Tibial artery (tissue), 4 donors: Measurements from ENCODE around the gene ASIC4.

Source experiments
- DNase-seq, 2 donors: peaks; one replicate each; pipeline ENCODE4 v3.0.0-alpha.2; 2019
- H3K27ac ChIP-seq, 2 donors: fragments of 200-600 bp; sonication (generic) in 1 of 2; 1 replicate in 1 of 2; 2 replicates in 1 of 2; pipeline ENCODE4 v1.5.1; 2018 to 2019; ENCODE audit warnings: mild to moderate bottlenecking in 1 of 2
- H3K27me3 ChIP-seq, 2 donors: fragments of 200-600 bp; sonication (generic) in 1 of 2; one replicate each; pipeline versions ENCODE4 v1.5.1 to v1.6.0; 2016 to 2019
- H3K36me3 ChIP-seq, 3 donors: fragments of 200-600 bp; sonication (generic) in 2 of 3; one replicate each; pipeline ENCODE4 v1.5.1; 2016 to 2019; ENCODE audit warnings: mild to moderate bottlenecking in 2 of 3
- H3K4me1 ChIP-seq, 4 donors: fragments of 200-600 bp; sonication (generic) in 2 of 4; 1 replicate in 3 of 4; 2 replicates in 1 of 4; pipeline ENCODE4 v1.5.1; 2016 to 2019
- H3K4me3 ChIP-seq, 2 donors: fragments of 200-600 bp; sonication (generic) in 1 of 2; 1 replicate in 1 of 2; 2 replicates in 1 of 2; pipeline ENCODE4 v1.5.1; 2018 to 2019; ENCODE audit warnings: mild to moderate bottlenecking in 2 of 2
- H3K9me3 ChIP-seq, 3 donors: fragments of 200-600 bp; sonication (generic) in 1 of 3; one replicate each; pipeline ENCODE4 v1.5.1; 2016 to 2019
- CTCF ChIP-seq, 2 experiments: fragments of 200-600 bp in 1 of 2; fragments of 450-650 bp in 1 of 2; IDR thresholded peaks; one replicate each; pipeline ENCODE4 v1.5.1; 2017 to 2019; ENCODE audit warnings: antibody characterized with exemption in 2 of 2, mild to moderate bottlenecking in 1 of 2, moderate library complexity in 1 of 2
- intact Hi-C: fragments of 100-400 bp; cut with DNase I; formaldehyde crosslinking; loops from one replicate; pipeline ENCODE4 v1.15.0; 2023; ENCODE audit warnings: low total_unique reads

ASIC4 gene

GRCh38 chr2:219553168-219553417 lies 38.8 kb downstream of the ASIC4 start:
- Histone ChIP-seq H3K4me1 (peaks cover 0 to 26% (median 19%) of the 10 kb centered on the region in 4 donors), H3K27me3 (no peaks in the 10 kb centered on the region), H3K4me3 (peak overlapping the region; percentile 52 to 65), H3K36me3 (peaks cover 0 to 28% (median 8%) of the 10 kb centered on the region in 3 donors), H3K27ac (peak overlapping the region; percentile 46 to 48), H3K9me3 (no peaks in the 10 kb centered on the region)
- DNase-seq = no peak
- intact Hi-C loops = loop anchor here (5.0 kb wide), 1 partner anchor 44 kb away; the partner anchor contains the start of gene STK11IP
- no peak for TF ChIP-seq CTCF (IDR thresholded peaks at IDR 0.05)

GRCh38 chr2:219553463-219553963 lies 39.2 kb downstream of the ASIC4 start:
- TF ChIP-seq CTCF (IDR thresholded peaks at IDR 0.05) = no peak
- Histone ChIP-seq H3K27ac (no peak overlapping the region), H3K36me3 (peaks cover 0 to 32% (median 8%) of the 10 kb centered on the region in 3 donors), H3K4me3 (no peak overlapping the region), H3K9me3 (no peaks in the 10 kb centered on the region), H3K27me3 (no peaks in the 10 kb centered on the region), H3K4me1 (peaks cover 0 to 26% (median 19%) of the 10 kb centered on the region in 4 donors)
- intact Hi-C loops = loop anchor here (5.0 kb wide), 1 partner anchor 44 kb away; the partner anchor contains the start of gene STK11IP
- no peak for DNase-seq

GRCh38 chr2:219554350-219554749 lies 40.1 kb downstream of the ASIC4 start:
- DNase-seq = no peak
- Histone ChIP-seq H3K9me3 (no peaks in the 10 kb centered on the region), H3K4me1 (peaks cover 0 to 26% (median 19%) of the 10 kb centered on the region in 4 donors), H3K27ac (no peak overlapping the region), H3K4me3 (no peak overlapping the region), H3K36me3 (peaks cover 0 to 40% (median 8%) of the 10 kb centered on the region in 3 donors), H3K27me3 (no peaks in the 10 kb centered on the region)
- no peak for TF ChIP-seq CTCF (IDR thresholded peaks at IDR 0.05)
- intact Hi-C loops = loop anchor here (5.0 kb wide), 1 partner anchor 43 kb away; the partner anchor contains the start of gene STK11IP

- peaks cover 0 to 26% (median 19%) of the 10 kb centered on the region in 4 donors for H3K4me1 ChIP-seq
- H3K27me3 ChIP-seq = no peaks in the 10 kb centered on the region
- TF ChIP-seq CTCF (IDR thresholded peaks at IDR 0.05) = no peak
- peaks cover 0 to 42% (median 8%) of the 10 kb centered on the region in 3 donors for H3K36me3 ChIP-seq
- no peak overlapping the region for H3K27ac ChIP-seq
- intact Hi-C loops = no loop called here
- no peaks in the 10 kb centered on the region for H3K9me3 ChIP-seq
- no peak for DNase-seq
- no peak overlapping the region for H3K4me3 ChIP-seq
Measured at GRCh38 chr2:219555956-219556355, 41.7 kb downstream of the ASIC4 start.

- Histone ChIP-seq H3K27ac (no peak overlapping the region), H3K4me1 (peaks cover 0 to 22% (median 17%) of the 10 kb centered on the region in 4 donors), H3K27me3 (no peaks in the 10 kb centered on the region), H3K4me3 (no peak overlapping the region), H3K9me3 (no peaks in the 10 kb centered on the region), H3K36me3 (peaks cover 0 to 47% (median 8%) of the 10 kb centered on the region in 3 donors)
- no peak for TF ChIP-seq CTCF (IDR thresholded peaks at IDR 0.05)
- intact Hi-C loops = no loop called here
- no peak for DNase-seq
Measured at GRCh38 chr2:219556413-219556812, 42.1 kb downstream of the ASIC4 start.

GRCh38 chr2:219557320-219557719 lies 43.0 kb downstream of the ASIC4 start:
- DNase-seq = no peak
- H3K4me3 ChIP-seq = no peak overlapping the region
- intact Hi-C loops = no loop called here
- TF ChIP-seq CTCF (IDR thresholded peaks at IDR 0.05) = no peak
- H3K4me1 ChIP-seq = peaks cover 0 to 13% (median 9%) of the 10 kb centered on the region in 4 donors
- peaks cover 0 to 56% (median 16%) of the 10 kb centered on the region in 3 donors for H3K36me3 ChIP-seq
- no peaks in the 10 kb centered on the region for H3K27me3 ChIP-seq
- no peak overlapping the region for H3K27ac ChIP-seq
- H3K9me3 ChIP-seq = no peaks in the 10 kb centered on the region
